HepG2 (cell line): ENCODE results near the gene CCDC57. TPM values are rescaled to one million over a fixed set of nuclear protein-coding genes. Genes with fewer than 3 reads are reported as not detected.

ENCODE experiments used
- DPF2 ChIP-seq: sonication (generic); formaldehyde crosslinking; IDR thresholded peaks from 2 replicates; pipeline ENCODE4 v1.4.0; 2020; ENCODE audit warnings: mild to moderate bottlenecking, low read depth, missing genetic modification reagents, borderline replicate concordance
- FOXK1 ChIP-seq: sonication (generic); formaldehyde crosslinking; IDR thresholded peaks from 2 replicates; pipeline ENCODE4 v1.4.0; 2020; ENCODE audit warnings: low read depth, missing genetic modification reagents, borderline replicate concordance
- HNF1A ChIP-seq, 2 experiments: sonication (generic) in 1 of 2; formaldehyde crosslinking in 1 of 2; IDR thresholded peaks; 2 replicates each; pipeline versions ENCODE4 v1.4.0 to v1.6.1; 2016 to 2020; ENCODE audit warnings: borderline replicate concordance in 1 of 2, low read depth in 1 of 2, mild to moderate bottlenecking in 1 of 2, missing genetic modification reagents in 1 of 2
- HNRNPUL1 ChIP-seq: fragments of 200-400 bp; formaldehyde crosslinking; IDR thresholded peaks from 2 replicates; pipeline ENCODE4 v1.6.1; 2017; ENCODE audit warnings: low read depth, mild to moderate bottlenecking, low read length, moderate library complexity
- JUND ChIP-seq: sonication (generic); formaldehyde crosslinking; IDR thresholded peaks from 2 replicates; pipeline ENCODE4 v1.8.0; 2022; ENCODE audit warnings: mild to moderate bottlenecking, missing genetic modification reagents
- KLF16 ChIP-seq, 2 experiments: sonication (generic) in 1 of 2; formaldehyde crosslinking in 1 of 2; IDR thresholded peaks; 2 replicates each; pipeline versions ENCODE4 v1.6.1 to v1.8.0; 2016 to 2023; ENCODE audit warnings: missing genetic modification reagents in 2 of 2, missing compliant biosample characterization in 1 of 2
- NFATC3 ChIP-seq: sonication (generic); formaldehyde crosslinking; IDR thresholded peaks from 2 replicates; pipeline ENCODE4 v1.5.1; 2020; ENCODE audit warnings: mild to moderate bottlenecking, missing genetic modification reagents
- NPAS2 ChIP-seq: sonication (generic); formaldehyde crosslinking; IDR thresholded peaks from 2 replicates; pipeline ENCODE4 v1.8.0; 2022; ENCODE audit warnings: mild to moderate bottlenecking, missing genetic modification reagents, borderline replicate concordance
- PHB2 ChIP-seq: fragments of 450-650 bp; IDR thresholded peaks from 2 replicates; pipeline ENCODE4 v1.6.1; 2018; ENCODE audit not compliant: partially characterized antibody
- REPIN1 ChIP-seq: sonication (generic); formaldehyde crosslinking; IDR thresholded peaks from 2 replicates; pipeline ENCODE4 v1.8.0; 2022; ENCODE audit warnings: missing genetic modification reagents, low read depth, mild to moderate bottlenecking, borderline replicate concordance
- SMARCE1 ChIP-seq: fragments of 450-650 bp; IDR thresholded peaks from 2 replicates; pipeline ENCODE4 v1.6.1; 2017; ENCODE audit warnings: borderline replicate concordance
- SPEN ChIP-seq: sonication (generic); formaldehyde crosslinking; IDR thresholded peaks from 2 replicates; pipeline ENCODE4 v1.5.1; 2020; ENCODE audit warnings: low read depth, mild to moderate bottlenecking, missing genetic modification reagents
- ZBTB2 ChIP-seq: sonication (generic); formaldehyde crosslinking; IDR thresholded peaks from 2 replicates; pipeline ENCODE4 v1.8.0; 2022; ENCODE audit warnings: low read depth, missing genetic modification reagents
- ZNF414 ChIP-seq: sonication (generic); formaldehyde crosslinking; IDR thresholded peaks from 2 replicates; pipeline ENCODE4 v1.5.0; 2020; ENCODE audit warnings: missing genetic modification reagents
- ZNF547 ChIP-seq: sonication (generic); formaldehyde crosslinking; IDR thresholded peaks from 2 replicates; pipeline ENCODE4 v1.5.1; 2020; ENCODE audit warnings: mild to moderate bottlenecking, missing genetic modification reagents
- ZNF773 ChIP-seq: sonication (generic); formaldehyde crosslinking; IDR thresholded peaks from 2 replicates; pipeline ENCODE4 v1.4.0; 2020; ENCODE audit warnings: missing genetic modification reagents, borderline replicate concordance
- polyA plus RNA-seq, 8 experiments: library from polyadenylated mRNA; depleted of rRNA in 3 of 8; stranded (reverse) in 7 of 8; unstranded in 1 of 8; fragments of >200 nt; fragmentation: Illumina TruSeq in 4 of 8; extraction: Trizol in 4 of 8; gene quantifications; 2 replicates each; pipeline versions ENCODE4 v1.2.1 to v1.2.3, GENCODE V29; 2011 to 2016; ENCODE audit warnings: low read depth in 4 of 8, missing spikeins in 1 of 8, mixed read lengths in 1 of 8; ENCODE audit not compliant: insufficient read depth in 1 of 8
- total RNA-seq, 5 experiments: library from RNA; depleted of rRNA; stranded (reverse); fragments of >200 nt; fragmentation: Illumina TruSeq; extraction: Trizol; gene quantifications; 2 replicates each; pipeline ENCODE4 v1.2.3, GENCODE V29; 2016; ENCODE audit warnings: low read depth in 1 of 5
- TF ChIP-seq, protein P1 (sequence below): fragments of 450-650 bp; IDR thresholded peaks from 2 replicates; pipeline ENCODE4 v1.6.1; 2017

Gene CCDC57
- total and polyA plus RNA-seq, 2 of the 13 experiments (the other 11 are each of a cell fraction or from before 2014, with no cell fraction given), result 59.3 to 59.9 TPM

DNA sequence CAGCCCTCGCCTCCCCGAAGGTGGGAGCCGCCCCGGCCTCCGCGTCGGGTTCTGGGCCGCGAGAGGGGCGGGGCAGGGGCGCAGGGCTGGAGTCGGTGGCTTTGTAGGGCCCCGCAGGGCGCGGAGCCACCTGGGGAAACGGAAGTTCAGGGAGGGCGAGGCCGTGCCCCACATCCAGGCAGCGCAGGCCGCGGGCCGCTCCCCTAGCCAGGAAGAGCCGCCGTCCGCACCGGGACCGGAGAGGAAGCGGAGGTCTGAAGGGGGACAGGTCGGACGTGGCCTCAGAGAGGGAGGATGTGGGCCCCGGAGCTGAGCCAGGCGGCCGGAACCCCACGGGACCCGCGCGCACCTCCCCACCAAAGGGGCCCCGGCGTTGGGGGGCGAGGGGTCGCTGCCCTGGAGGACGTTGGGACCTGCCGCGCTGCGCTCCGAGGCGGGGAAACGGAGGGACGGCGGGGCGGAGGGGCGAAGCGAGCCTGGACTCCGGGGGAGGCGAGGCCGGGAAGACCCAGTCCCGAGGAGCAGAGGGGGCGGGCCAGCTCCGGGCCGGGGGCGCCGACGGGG lies 15.7 kb upstream of the CCDC57 start (continued):
- TF ChIP-seq ZBTB2 (CRISPR knock-in tag), result peak; percentile 93
- no peak for TF ChIP-seq REPIN1 (CRISPR knock-in tag)
- TF ChIP-seq DPF2 (CRISPR knock-in tag), result no peak
- no peak for TF ChIP-seq PHB2
- no peak for TF ChIP-seq NPAS2 (CRISPR knock-in tag)
- TF ChIP-seq ZNF547, result no peak; the same call in 1 of the 2 replicates
- TF ChIP-seq ZNF414, result no peak
- no peak for TF ChIP-seq SMARCE1
- 0 out of 2 replicates have a peak, but pooled peaks have one; percentile 34 for TF ChIP-seq FOXK1 (CRISPR knock-in tag)
- TF ChIP-seq KLF16 (CRISPR knock-in tag; IDR thresholded peaks at IDR 0.05), result no peak; a peak in 1 of 4 replicates
- TF ChIP-seq, protein P1, sequence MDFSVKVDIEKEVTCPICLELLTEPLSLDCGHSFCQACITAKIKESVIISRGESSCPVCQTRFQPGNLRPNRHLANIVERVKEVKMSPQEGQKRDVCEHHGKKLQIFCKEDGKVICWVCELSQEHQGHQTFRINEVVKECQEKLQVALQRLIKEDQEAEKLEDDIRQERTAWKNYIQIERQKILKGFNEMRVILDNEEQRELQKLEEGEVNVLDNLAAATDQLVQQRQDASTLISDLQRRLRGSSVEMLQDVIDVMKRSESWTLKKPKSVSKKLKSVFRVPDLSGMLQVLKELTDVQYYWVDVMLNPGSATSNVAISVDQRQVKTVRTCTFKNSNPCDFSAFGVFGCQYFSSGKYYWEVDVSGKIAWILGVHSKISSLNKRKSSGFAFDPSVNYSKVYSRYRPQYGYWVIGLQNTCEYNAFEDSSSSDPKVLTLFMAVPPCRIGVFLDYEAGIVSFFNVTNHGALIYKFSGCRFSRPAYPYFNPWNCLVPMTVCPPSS, result no peak
- TF ChIP-seq ZNF773 (CRISPR knock-in tag), result no peak; the same call in 1 of the 2 replicates
- TF ChIP-seq HNRNPUL1, result no peak
- TF ChIP-seq JUND (CRISPR knock-in tag), result no peak
- TF ChIP-seq NFATC3 (CRISPR knock-in tag), result peak; percentile 61; the same call in 1 of the 2 replicates
- TF ChIP-seq HNF1A (IDR thresholded peaks at IDR 0.05; ENCODE audit: low read depth), result no peak
- no peak; the same call in 1 of the 2 replicates for TF ChIP-seq HNF1A (CRISPR knock-in tag; IDR thresholded peaks at IDR 0.05; ENCODE audit: borderline replicate concordance)
- TF ChIP-seq SPEN (CRISPR knock-in tag), result no peak; the same call in 1 of the 2 replicates
